Pancreas (tissue), 10 donors: ENCODE measurements around the gene PGLYRP4. TPM values are rescaled to one million over a fixed set of nuclear protein-coding genes. Genes with fewer than 3 reads are reported as not detected.
A peak's percentile ranks its signal among the peaks of the same experiment; 100 is the strongest.

ENCODE experiments used
- ATAC-seq, 4 donors: fragments of 200-7000 bp; cut with Tn5 transposase; one replicate each; pipeline versions ENCODE4 v1.8.0 to v1.9.1; 2020; ENCODE audit warnings: mild to moderate bottlenecking in 4 of 4, moderate library complexity in 4 of 4
- DNase-seq, 6 donors: peaks; one replicate each; pipeline ENCODE4 v3.0.0-alpha.2; 2020
- FAIRE-seq: peaks from 2 replicates; lab custom pipeline; 2012; peaks lifted over from hg19 to GRCh38; lab: Jason Lieb, UNC
- H3K27ac ChIP-seq, 4 donors: fragments of 200-600 bp; sonication (generic); 1 replicate in 3 of 4; 2 replicates in 1 of 4; pipeline versions ENCODE4 v1.5.0 to v1.8.0; 2020
- H3K27me3 ChIP-seq, 4 donors: fragments of 200-600 bp; one replicate each; pipeline ENCODE4 v1.8.0; 2021
- H3K36me3 ChIP-seq, 3 donors: fragments of 200-600 bp; sonication (generic) in 1 of 3; one replicate each; pipeline versions ENCODE4 v1.5.0 to v1.8.0; 2020 to 2021
- H3K4me1 ChIP-seq, 3 donors: fragments of 200-600 bp; one replicate each; pipeline ENCODE4 v1.8.0; 2021
- H3K4me3 ChIP-seq, 4 donors: fragments of 200-600 bp; sonication (generic) in 2 of 4; one replicate each; pipeline versions ENCODE4 v1.5.0 to v1.8.0; 2020 to 2021
- H3K9me3 ChIP-seq, 4 donors: fragments of 200-600 bp; one replicate each; pipeline ENCODE4 v1.8.0; 2021
- CTCF ChIP-seq, 4 donors: fragments of 200-600 bp; sonication (generic) in 3 of 4; IDR thresholded peaks; one replicate each; pipeline versions ENCODE4 v1.5.0 to v1.8.0; 2021; ENCODE audit warnings: antibody characterized with exemption in 4 of 4
- WGBS, 2 donors: extraction: QIAGEN DNeasy Blood & Tissue Kit; methylation state at CpG; one replicate each; pipeline ENCODE4 v1.1.7; 2013; 5-methylcytosine and 5-hydroxymethylcytosine counted together
- intact Hi-C, 3 donors: fragments of 100-400 bp; cut with DNase I; formaldehyde crosslinking; loops; one replicate each; pipeline versions ENCODE4 v1.11.1 to v1.14.2; 2022
- polyA plus RNA-seq, 2 donors: library from polyadenylated mRNA; stranded (reverse); fragments of 200-250 nt; gene quantifications; one replicate each; pipeline ENCODE4 v1.2.3, GENCODE V29; 2013
- total RNA-seq, 6 donors: library from RNA; stranded (reverse); fragmentation: NEBNext Ultra II Directional in 4 of 6; extraction: Animal tissue kit (Norgen Biotek cat#: 25700) in 4 of 6; gene quantifications; one replicate each; pipeline versions ENCODE4 v1.2.1 to v1.2.4, GENCODE V29; 2021 to 2023
- donor health status: healthy with polysubstance abuse.
- donor health status: DM: no; HTN: no; CAD: no; lungs with moderate emphysema.
- donor health status: DM: no; HTN: no; CAD: no.
- donor health status: control.
- donor health status: control.
- donor health status: Bipolar disorder and iron deficiency.
- donor health status: DM: yes; HTN: yes; CAD: no.
- donor health status: DM: no; HTN: no; CAD: no.
- donor health status: DM: no; HTN: no; CAD: no.
- donor health status: DM: yes; HTN: yes; CAD: no.

PGLYRP4 gene
- total and polyA plus RNA-seq, 8 donors: 0.37 TPM; not detected in 7

DNA sequence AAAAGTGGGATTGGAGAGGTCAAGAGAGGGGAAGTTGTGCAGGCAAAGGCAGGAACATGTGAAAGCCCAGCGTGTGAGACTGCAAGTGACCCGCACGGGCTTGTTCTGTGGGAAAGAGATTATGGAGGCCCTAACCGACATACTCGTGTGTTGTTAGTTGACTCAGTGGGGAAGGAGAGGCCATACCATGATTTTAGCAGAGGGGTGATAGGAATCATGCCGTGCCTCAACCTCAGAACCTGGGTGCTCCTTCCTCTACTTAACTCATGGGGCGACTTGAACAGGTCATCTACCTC, 55.2 kb downstream of the PGLYRP4 start:
- intact Hi-C loops: no loop called here
- Histone ChIP-seq H3K36me3 (no peaks in the 10 kb centered on the region), H3K9me3 (no peaks in the 10 kb centered on the region), H3K4me3 (no peak overlapping the region), H3K27ac (no peak overlapping the region), H3K4me1 (no peaks in the 10 kb centered on the region), H3K27me3 (no peaks in the 10 kb centered on the region)
- ATAC-seq (no peak), DNase-seq (no peak), FAIRE-seq (no peak)
- 58 to 69% methylated on average over 7 of the region's 7 CpGs for WGBS, 2 donors
- TF ChIP-seq CTCF (IDR thresholded peaks at IDR 0.05): no peak

GRCh38 chr1:153292740-153293479, 55.7 kb downstream of the PGLYRP4 start:
- DNase-seq (peak in 1 of 6 donors; percentile 33), FAIRE-seq (no peak), ATAC-seq (no peak)
- Histone ChIP-seq H3K27ac (no peak overlapping the region), H3K4me3 (no peak overlapping the region), H3K4me1 (no peaks in the 10 kb centered on the region), H3K27me3 (no peaks in the 10 kb centered on the region), H3K9me3 (no peaks in the 10 kb centered on the region), H3K36me3 (no peaks in the 10 kb centered on the region)
- no peak for TF ChIP-seq CTCF (IDR thresholded peaks at IDR 0.05)
- intact Hi-C loops: no loop called here
- 60 to 61% methylated on average over 25 of the region's 25 CpGs for WGBS, 2 donors

DNA sequence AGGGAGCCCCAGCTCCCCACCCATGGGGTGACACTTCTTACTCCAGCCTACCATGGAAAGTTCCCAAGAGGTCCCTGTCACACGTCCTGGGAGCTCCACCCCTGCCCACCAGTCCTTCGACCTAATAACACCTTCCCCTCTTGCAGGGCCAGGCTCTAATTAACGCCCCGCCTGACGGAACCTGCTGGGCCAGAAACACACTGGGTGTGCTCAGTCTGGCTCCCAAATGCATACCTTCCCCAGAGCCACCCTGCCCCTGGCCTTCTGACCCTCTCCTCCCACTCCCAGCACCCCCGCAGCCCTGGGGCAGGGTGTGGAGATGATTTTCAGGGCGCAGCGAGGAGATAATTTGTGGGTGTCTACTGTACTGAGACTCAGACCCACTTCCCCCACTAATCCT, 56.5 kb downstream of the PGLYRP4 start:
- WGBS, 2 donors: 36 to 38% methylated on average over 8 of the region's 8 CpGs
- no peak for FAIRE-seq
- Histone ChIP-seq H3K4me3 (no peak overlapping the region), H3K27ac (no peak overlapping the region), H3K36me3 (no peaks in the 10 kb centered on the region), H3K9me3 (no peaks in the 10 kb centered on the region), H3K4me1 (no peaks in the 10 kb centered on the region), H3K27me3 (no peaks in the 10 kb centered on the region)
- ATAC-seq: no peak
- intact Hi-C loops: no loop called here
- TF ChIP-seq CTCF (IDR thresholded peaks at IDR 0.05): no peak
- no peak for DNase-seq

DNA sequence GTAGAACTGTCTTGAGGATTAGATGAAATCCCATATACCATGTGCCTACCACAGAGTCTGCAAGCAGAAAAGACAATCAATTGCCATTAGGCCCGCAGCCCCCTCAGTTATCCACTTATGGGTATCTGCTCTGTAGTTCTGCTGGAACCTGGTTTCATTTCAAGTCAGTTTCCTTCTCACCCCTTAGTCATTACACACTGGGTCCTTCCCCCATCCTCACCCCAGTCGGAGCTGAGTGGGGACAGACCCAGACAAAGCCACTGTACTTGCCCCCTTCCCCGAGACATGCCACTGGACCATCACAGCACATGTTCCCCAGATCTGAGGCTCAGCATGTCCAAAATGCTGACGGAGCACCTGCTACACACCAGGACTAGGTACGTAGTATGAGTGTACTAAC, 57.1 kb downstream of the PGLYRP4 start:
- no peak for DNase-seq
- FAIRE-seq: no peak
- 67 to 75% methylated on average over 5 of the region's 5 CpGs for WGBS, 2 donors
- ATAC-seq: no peak
- no peaks in the 10 kb centered on the region for H3K4me1 ChIP-seq
- no peaks in the 10 kb centered on the region for H3K36me3 ChIP-seq
- intact Hi-C loops: no loop called here
- no peak overlapping the region for H3K4me3 ChIP-seq
- H3K27ac ChIP-seq: no peak overlapping the region
- no peaks in the 10 kb centered on the region for H3K9me3 ChIP-seq
- TF ChIP-seq CTCF (IDR thresholded peaks at IDR 0.05): no peak
- H3K27me3 ChIP-seq: no peaks in the 10 kb centered on the region

- intact Hi-C loops: no loop called here
- no peak for FAIRE-seq
- DNase-seq: no peak
- Histone ChIP-seq H3K27ac (no peak overlapping the region), H3K36me3 (no peaks in the 10 kb centered on the region), H3K4me1 (no peaks in the 10 kb centered on the region), H3K27me3 (peaks cover 0 to 7% (median 0%) of the 10 kb centered on the region in 4 donors), H3K9me3 (no peaks in the 10 kb centered on the region), H3K4me3 (no peak overlapping the region)
- WGBS, 2 donors: 59 to 61% methylated on average over 11 of the region's 11 CpGs
- no peak for TF ChIP-seq CTCF (IDR thresholded peaks at IDR 0.05)
- ATAC-seq: peak in 1 of 4 donors; percentile 48
These were observed 59.9 kb downstream of the PGLYRP4 start for GRCh38 chr1:153288634-153289275.
